Measurements from ENCODE around the gene EXOC4.

GRCh38 chr7:133381965-133382364 is 129.1 kb downstream of the EXOC4 start:
- TF ChIP-seq CTCF (conservative IDR thresholded peaks at IDR 0.05 in 1 of 2, IDR thresholded peaks at IDR 0.05 in 1 of 2; ENCODE audit: low read depth in 1 of 2, low read length in 2 of 2) (no peak), EZH2 (IDR thresholded peaks at IDR 0.05; ENCODE audit: low read length, missing control alignments) (no peak)

Measured in fibroblast of lung (primary cell).